ENCODE data around the gene HIPK2.

The HIPK2 gene

GRCh38 chr7:139634087-139634486, 143.7 kb downstream of the HIPK2 start:
- Histone ChIP-seq H3K27me3 (ENCODE audit: insufficient read depth, low read length, poor library complexity) (no peaks in the 10 kb centered on the region), H3K9ac (ENCODE audit: low read depth, low read length) (no peak overlapping the region), H4K20me1 (ENCODE audit: insufficient read depth, low read length) (no peaks in the 10 kb centered on the region), H3K36me3 (ENCODE audit: insufficient read depth, low read length) (peaks cover 12% of the 10 kb centered on the region), H3K27ac (ENCODE audit: low read length) (peak overlapping the region; percentile 35; the same call in 1 of the 2 replicates), H3K4me1 (ENCODE audit: insufficient read depth, low read length) (peaks cover 33% of the 10 kb centered on the region), H3K9me3 (ENCODE audit: insufficient read depth, low read length, severe bottlenecking) (no peaks in the 10 kb centered on the region), H2AFZ (ENCODE audit: low read depth, low read length) (no peak overlapping the region), H3K79me2 (ENCODE audit: insufficient read depth, low read length) (no peaks in the 10 kb centered on the region), H3K4me3 (ENCODE audit: low read depth in 1 of 2, low read length in 2 of 2) (no peak overlapping the region), H3K4me2 (ENCODE audit: insufficient read depth, low read length) (no peak overlapping the region)
- DNase-seq (no peak), ATAC-seq (ENCODE audit: insufficient read depth, low read depth) (peak; percentile 34; the same call in 1 of the 3 replicates)
- no peak for TF ChIP-seq EZH2 (IDR thresholded peaks at IDR 0.05; ENCODE audit: borderline replicate concordance, low read depth, low read length, severe bottlenecking)
- TF ChIP-seq, protein P1, sequence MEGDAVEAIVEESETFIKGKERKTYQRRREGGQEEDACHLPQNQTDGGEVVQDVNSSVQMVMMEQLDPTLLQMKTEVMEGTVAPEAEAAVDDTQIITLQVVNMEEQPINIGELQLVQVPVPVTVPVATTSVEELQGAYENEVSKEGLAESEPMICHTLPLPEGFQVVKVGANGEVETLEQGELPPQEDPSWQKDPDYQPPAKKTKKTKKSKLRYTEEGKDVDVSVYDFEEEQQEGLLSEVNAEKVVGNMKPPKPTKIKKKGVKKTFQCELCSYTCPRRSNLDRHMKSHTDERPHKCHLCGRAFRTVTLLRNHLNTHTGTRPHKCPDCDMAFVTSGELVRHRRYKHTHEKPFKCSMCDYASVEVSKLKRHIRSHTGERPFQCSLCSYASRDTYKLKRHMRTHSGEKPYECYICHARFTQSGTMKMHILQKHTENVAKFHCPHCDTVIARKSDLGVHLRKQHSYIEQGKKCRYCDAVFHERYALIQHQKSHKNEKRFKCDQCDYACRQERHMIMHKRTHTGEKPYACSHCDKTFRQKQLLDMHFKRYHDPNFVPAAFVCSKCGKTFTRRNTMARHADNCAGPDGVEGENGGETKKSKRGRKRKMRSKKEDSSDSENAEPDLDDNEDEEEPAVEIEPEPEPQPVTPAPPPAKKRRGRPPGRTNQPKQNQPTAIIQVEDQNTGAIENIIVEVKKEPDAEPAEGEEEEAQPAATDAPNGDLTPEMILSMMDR (IDR thresholded peaks at IDR 0.05; ENCODE audit: borderline replicate concordance, extremely low read depth, low read length, poor library complexity, severe bottlenecking), result no peak

DNA sequence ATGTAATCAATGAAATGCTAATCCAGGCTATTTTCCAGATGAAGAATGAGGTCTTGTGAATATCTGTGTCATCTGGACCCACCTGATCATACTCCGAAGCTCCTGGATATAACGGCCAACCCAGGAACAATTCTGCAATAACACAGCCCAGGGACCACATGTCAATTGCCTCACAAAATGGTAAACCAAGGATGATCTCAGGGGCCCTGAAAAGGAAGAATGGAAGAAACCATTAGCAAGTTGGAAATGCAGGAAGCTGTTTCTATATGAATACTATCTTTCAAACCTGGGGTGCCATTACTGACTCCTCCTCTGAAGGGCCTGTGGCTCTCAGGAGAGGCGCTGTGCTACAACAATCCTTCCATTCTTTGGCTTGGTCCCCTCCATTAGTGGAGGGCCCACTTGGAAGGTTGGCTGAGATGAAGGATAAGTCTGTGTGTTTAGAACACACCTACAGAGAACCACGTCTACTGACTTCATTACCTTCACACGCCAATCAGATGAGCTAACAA, 146.2 kb downstream of the HIPK2 start:
- Histone ChIP-seq H3K4me3 (ENCODE audit: low read depth in 1 of 2, low read length in 2 of 2) (no peak overlapping the region), H3K27me3 (ENCODE audit: insufficient read depth, low read length, poor library complexity) (no peaks in the 10 kb centered on the region), H3K79me2 (ENCODE audit: insufficient read depth, low read length) (no peaks in the 10 kb centered on the region), H3K9ac (ENCODE audit: low read depth, low read length) (no peak overlapping the region), H4K20me1 (ENCODE audit: insufficient read depth, low read length) (no peaks in the 10 kb centered on the region), H3K36me3 (ENCODE audit: insufficient read depth, low read length) (peaks cover 18% of the 10 kb centered on the region), H3K27ac (ENCODE audit: low read length) (no peak overlapping the region), H2AFZ (ENCODE audit: low read depth, low read length) (no peak overlapping the region), H3K4me1 (ENCODE audit: insufficient read depth, low read length) (peaks cover 50% of the 10 kb centered on the region), H3K4me2 (ENCODE audit: insufficient read depth, low read length) (no peak overlapping the region), H3K9me3 (ENCODE audit: insufficient read depth, low read length, severe bottlenecking) (no peaks in the 10 kb centered on the region)
- ATAC-seq (ENCODE audit: insufficient read depth, low read depth), result no peak
- DNase-seq, result no peak
- TF ChIP-seq, protein P1 (IDR thresholded peaks at IDR 0.05; ENCODE audit: borderline replicate concordance, extremely low read depth, low read length, poor library complexity, severe bottlenecking), result no peak
- TF ChIP-seq EZH2 (IDR thresholded peaks at IDR 0.05; ENCODE audit: borderline replicate concordance, low read depth, low read length, severe bottlenecking), result no peak

DNA sequence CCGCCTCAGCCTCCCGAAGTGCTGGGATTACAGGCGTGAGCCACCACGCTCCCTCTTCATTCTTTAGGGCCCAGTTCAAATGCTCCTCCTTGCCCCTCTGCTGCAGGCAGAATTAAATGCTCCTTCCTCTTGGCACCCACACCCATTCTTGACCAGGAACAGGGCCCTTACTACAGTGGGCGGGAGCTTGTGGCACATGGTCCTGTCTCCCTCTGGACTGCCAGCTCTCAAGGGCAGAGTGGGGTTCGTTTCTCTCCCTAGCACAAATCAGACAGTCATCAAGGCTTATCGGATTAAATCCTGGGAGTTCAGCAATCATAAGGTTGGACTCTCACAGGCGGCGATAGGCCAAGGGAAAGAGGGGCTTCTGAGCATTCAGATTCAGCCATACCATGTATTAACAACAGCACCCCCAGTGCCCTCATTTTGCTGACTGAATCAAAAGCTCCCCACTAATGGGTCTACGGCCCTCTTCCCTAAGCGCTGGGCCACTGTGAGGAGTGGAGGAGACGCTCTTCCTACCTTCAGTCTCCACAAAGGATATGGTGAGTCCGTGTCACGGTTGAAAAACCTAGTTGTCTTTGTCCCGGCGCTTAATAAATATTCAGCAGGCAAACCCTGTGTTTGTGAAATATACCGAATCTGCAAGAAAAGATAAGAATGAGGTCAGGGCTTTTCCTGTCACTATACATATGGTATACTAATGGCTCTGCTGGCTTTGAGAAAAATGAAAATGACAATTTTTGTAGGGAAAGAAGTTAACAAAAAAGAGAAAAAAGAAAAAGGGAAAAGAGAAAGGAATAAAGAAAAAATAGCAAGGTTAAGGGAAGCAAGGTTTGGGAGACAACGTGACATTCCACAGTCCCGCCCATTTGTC, 146.9 kb downstream of the HIPK2 start:
- Histone ChIP-seq H3K9ac (ENCODE audit: low read depth, low read length) (no peak overlapping the region), H3K9me3 (ENCODE audit: insufficient read depth, low read length, severe bottlenecking) (no peaks in the 10 kb centered on the region), H3K79me2 (ENCODE audit: insufficient read depth, low read length) (no peaks in the 10 kb centered on the region), H3K27ac (ENCODE audit: low read length) (0 out of 2 replicates have a peak overlapping the region, but pooled peaks have one; percentile 21), H4K20me1 (ENCODE audit: insufficient read depth, low read length) (no peaks in the 10 kb centered on the region), H3K4me1 (ENCODE audit: insufficient read depth, low read length) (peaks cover 48% of the 10 kb centered on the region), H3K4me3 (ENCODE audit: low read depth in 1 of 2, low read length in 2 of 2) (no peak overlapping the region), H3K27me3 (ENCODE audit: insufficient read depth, low read length, poor library complexity) (no peaks in the 10 kb centered on the region), H3K4me2 (ENCODE audit: insufficient read depth, low read length) (no peak overlapping the region), H3K36me3 (ENCODE audit: insufficient read depth, low read length) (peaks cover 18% of the 10 kb centered on the region), H2AFZ (ENCODE audit: low read depth, low read length) (no peak overlapping the region)
- ATAC-seq (ENCODE audit: insufficient read depth, low read depth), result no peak
- DNase-seq, result no peak
- TF ChIP-seq, protein P1 (IDR thresholded peaks at IDR 0.05; ENCODE audit: borderline replicate concordance, extremely low read depth, low read length, poor library complexity, severe bottlenecking), result no peak
- no peak for TF ChIP-seq EZH2 (IDR thresholded peaks at IDR 0.05; ENCODE audit: borderline replicate concordance, low read depth, low read length, severe bottlenecking)

Data from DND-41 (cell line).